GM18867 (cell line): ENCODE results near the gene BACH1.
"Not testable (repeated sequence)": the region's sequence is repeated elsewhere in the genome, so short reads cannot be mapped to it uniquely, and the experiment has no call there.

ENCODE experiments used
- ATAC-seq: cut with Tn5 transposase; IDR thresholded peaks from one replicate; pipeline ENCODE4 v1.9.1; 2021; ENCODE audit warnings: mild to moderate bottlenecking, moderate library complexity; ENCODE audit not compliant: unreplicated experiment

The BACH1 gene

DNA sequence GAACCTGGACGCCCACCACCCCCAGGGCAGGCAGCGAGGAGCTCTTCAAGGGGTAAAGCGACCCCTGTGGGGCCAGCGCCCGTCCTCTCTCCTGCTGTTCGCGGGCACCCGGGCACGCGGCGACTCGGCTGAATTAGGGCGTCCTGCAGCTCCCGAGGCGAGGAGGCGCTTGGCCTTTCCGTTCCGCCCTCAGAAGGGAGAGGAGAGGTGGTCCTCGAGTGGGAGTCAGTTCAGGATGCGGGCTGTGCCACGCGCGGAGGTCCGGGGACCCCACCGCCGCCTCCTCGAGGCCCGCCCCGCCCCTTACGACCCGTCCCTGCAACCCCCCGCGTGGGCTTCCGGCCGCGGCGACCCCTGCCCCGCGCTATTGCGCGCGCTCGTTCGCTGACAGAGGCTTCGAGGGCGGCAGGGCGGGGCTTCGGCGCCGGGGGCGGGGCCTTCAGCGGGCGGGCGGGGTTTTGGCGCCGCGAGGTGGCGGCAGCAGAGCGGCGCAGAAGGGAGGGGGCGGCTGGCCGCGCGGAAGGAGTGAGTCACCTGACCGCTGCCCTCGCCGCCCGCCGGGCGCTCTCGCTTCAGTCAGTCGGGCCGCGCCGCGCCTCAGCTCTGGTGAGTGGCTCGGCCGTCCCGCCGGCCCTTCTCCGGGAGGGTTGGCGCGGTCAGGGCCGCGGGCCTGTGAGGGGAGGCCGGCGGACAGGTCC lies at the start of gene BACH1:
BACH1 (plus strand) TSS at position 575 of the 698 bp plus-strand sequence. CDS start 22,359 bp downstream, outside the sequence.
- peak; percentile 52 for ATAC-seq

DNA sequence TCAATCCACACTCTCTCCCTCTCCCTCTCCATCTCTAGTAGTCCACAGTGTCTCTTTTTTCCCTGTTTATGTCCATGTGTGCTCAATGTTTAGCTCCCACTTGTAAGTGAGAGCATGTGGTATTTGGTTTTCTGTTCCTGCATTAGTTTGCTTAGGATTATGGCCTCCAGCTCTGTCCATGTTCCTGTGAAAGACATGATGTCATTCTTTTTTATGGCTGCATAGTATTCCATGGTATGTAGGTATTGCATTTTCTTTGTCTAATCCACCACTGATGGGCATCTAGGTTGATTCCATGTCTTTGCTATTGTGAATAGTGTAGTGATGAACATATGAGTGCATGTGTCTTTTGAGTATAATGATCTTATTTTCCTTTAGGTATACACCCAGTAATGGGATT lies 49.4 kb upstream of the BACH1 start:
- not testable (repeated sequence) for ATAC-seq

DNA sequence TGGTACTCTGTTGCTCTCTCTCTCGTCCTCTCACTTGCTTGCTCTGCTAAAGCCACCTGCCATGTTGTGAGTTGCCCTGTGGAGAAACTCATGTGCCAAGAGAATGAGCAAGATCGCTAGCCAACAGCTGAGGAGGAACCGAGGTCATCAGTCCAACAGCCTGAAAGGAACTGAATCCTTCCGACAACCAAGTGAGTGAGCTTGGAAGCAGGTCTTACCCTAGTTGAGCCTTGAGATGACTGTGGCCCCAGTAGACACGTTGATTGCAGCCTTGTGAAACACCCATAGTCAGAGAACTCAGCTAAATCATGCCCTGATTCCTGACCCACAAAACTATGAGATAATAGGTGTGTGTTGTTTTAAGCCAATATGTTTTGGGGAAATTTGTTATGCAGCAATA lies 48.1 kb upstream of the BACH1 start:
- no peak for ATAC-seq

DNA sequence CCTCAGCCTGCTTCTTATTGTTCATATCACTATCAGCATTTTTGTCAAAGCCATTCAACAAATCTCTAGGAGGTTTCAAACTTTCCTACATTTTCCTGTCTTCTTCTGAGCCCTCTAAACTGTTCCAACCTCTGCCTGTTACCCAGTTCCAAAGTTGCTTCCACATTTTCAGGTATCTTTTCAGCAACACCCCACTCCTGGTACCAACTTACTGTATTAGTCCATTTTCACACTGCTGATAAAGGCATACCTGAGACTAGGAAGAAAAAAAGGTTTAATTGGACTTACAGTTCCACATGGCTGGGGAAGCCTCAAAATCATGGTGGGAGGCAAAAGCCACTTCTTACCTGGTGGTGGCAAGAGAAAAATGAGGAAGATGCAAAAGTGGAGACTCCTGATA lies 44.9 kb upstream of the BACH1 start:
- ATAC-seq: not testable (repeated sequence)

DNA sequence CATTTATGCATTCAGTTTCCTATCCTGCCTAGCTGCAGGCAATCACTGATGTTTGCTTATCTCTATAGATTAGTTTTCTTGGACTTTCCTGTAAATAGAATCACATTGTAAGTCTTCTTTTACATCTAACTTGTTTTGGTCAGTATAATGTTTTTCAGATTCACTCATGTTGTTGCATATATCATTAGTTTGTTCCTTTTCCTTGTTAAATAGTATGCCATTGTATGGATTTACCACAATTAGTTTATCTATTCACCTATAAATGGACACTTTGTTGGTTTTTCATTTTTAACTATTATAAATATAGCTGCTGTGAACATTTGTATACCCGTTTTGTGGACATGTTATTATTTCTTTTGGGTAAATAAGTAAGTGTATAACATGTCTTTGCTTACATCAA lies 44.2 kb upstream of the BACH1 start:
- ATAC-seq: no peak

DNA sequence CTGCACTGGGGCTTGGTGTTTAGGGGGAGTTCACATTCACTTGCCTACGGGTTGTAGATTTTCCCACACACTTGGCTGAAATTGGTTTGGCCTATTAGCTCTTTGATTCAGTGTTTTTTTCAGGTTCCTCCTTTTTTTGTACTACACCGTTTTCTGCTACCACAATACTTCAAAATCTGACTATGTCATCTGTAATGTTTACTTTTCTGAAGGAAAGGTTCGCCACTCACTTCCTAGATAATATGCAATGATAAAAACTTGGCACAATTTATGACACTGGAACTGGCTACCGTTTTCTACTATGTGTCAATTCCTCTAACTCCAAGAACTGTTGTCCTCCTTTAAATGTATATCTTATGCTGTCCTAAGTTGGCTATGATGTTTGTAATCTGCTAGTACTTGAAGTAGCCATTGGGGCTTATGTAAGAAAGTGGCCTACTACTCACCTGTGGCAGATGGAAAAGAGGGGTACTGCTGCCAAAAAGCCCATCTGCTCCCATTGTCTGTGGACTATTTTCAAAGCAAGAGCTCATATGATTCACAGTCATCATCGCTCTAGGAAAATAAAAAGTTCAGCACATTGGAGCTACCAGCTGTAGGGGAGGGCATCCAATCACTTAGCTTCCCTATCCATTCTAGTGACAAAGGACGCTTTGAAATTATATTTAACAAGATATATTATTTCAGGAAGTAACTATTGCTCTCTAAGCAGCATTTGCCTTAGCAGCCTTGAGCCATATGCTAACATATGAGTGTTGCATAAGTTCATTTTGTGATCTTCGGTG lies 42.4 kb upstream of the BACH1 start:
- ATAC-seq: no peak

DNA sequence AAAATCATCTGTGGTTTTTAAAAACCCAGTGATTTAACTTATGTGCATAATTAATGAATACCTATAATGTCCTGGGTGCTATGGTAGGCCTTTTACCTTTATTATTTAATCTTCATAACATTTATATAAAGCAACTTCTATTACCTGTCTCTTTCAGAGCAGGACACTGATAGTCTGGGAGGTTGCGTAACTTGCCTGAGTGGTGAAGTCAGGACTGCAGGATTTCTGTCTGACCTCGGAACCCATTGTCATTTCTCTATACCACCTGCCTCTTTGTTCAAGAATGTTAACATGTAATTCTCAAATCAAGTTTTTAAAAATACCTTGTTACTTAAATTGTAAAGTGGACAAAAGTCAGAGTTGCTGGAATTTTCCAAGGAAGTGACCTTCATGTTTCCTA lies 41.0 kb upstream of the BACH1 start:
- ATAC-seq: no peak

DNA sequence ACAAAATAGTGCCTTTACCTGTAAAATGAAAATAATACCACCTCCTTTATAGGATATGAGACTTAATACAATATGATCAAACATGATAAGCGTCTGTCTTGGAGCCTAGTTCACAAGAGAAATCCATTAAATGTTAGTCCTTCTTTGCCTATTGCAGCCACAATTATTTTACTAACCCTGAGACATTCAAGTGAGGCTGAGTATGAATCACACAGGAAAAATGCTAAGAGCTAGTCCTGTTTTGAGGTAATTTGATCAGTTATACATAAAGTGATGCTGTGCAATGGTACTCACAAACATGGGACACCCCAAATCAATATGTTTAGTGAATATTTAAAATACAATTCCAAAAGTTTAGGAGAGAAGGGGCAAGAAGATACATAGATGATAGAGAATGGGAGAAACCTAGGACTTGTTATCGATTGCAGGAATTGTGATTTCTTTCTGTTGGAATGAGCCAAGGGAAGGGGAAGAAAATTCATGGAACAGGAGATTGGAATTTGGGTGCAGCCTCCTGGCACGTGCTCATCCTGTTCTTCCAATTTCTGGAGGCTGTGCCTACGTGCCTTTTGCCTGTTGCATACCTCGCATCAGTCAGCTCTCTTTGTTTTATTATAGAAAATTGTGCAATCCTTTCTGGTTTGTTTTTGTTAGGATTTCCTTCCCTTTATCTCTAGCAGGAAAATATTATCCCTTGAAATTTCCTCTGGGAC lies 39.9 kb upstream of the BACH1 start:
- no peak for ATAC-seq

DNA sequence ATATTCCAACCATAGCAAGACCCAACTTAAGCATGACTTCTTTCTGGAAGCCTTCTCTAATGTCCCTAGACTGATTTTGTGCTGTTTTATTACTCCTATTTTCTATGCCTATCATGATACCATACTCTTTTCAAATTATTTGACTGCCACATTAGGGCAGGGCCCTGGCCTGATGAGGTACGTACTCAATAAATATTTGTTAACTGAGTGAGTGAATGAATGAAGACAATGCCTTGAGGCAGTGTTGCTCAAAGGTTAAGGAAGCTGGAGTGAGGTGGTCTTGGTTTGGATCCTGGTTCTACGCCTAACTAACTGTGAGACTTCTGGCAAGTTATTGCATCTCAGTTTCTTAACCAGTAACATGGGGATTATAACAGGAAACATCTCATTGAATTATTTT lies 38.3 kb upstream of the BACH1 start:
- ATAC-seq: no peak

DNA sequence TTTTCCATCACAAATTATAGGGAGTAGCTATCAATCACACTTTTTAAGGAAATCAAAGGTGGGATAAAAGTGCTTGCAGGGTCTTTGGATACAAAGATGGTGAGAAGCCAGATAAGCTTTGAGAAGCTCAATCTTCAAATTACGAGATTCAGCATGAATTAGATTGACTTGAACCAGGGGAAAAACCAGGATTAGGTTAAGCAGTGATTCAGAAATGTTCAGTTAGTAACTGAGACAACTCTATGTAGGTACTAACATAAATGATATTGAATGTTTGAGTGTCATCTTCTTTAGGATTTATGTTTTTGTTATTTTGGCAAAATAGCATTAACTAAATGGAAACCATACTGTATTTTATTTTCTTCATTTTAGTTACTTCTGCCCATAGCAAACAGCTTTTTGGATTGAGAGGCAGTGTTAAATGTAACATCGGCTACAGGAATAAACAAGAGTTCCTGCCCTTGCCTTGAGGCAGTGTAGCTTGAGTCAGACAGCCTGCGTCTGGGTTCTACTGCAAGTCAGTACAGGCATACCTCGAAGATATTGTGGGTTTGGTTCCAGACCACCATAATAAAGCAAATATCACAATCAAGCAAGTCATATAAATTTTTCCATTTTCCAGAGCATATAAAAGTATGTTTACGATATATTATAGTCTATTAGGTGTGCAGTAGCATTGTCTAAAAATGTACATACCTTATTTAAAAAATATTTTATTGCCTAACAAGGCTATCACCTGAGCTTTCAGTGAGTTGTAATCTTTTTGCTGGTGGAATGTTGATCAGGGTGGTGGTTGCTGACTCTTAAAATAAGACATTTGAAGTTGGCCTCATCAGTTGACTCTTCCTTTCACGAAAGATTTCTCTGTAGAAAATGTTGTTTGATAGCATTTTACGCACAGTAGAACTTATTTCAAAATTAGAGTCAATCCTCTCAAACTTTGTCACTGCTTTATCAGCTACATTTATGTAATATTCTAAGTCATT lies 36.9 kb upstream of the BACH1 start:
- ATAC-seq: no peak

DNA sequence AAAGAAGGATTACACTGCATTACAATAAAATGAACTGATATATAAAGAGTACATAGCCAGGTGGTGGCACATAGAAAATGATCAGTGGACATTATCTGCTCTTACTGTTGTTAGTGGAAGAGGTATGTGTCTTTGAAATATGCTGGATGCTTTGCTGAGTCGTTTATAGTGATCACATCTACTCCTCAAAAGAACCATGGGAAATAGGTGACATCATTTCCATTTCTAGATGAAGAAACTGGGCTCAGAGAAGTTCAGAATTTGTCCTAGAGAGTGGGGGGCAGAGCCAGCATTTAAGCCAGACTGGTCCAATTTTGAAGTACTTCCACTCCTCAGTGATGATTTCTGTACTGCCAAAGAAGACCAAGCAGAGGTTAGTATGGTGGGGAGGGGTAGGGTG lies 34.0 kb upstream of the BACH1 start:
- ATAC-seq: no peak

DNA sequence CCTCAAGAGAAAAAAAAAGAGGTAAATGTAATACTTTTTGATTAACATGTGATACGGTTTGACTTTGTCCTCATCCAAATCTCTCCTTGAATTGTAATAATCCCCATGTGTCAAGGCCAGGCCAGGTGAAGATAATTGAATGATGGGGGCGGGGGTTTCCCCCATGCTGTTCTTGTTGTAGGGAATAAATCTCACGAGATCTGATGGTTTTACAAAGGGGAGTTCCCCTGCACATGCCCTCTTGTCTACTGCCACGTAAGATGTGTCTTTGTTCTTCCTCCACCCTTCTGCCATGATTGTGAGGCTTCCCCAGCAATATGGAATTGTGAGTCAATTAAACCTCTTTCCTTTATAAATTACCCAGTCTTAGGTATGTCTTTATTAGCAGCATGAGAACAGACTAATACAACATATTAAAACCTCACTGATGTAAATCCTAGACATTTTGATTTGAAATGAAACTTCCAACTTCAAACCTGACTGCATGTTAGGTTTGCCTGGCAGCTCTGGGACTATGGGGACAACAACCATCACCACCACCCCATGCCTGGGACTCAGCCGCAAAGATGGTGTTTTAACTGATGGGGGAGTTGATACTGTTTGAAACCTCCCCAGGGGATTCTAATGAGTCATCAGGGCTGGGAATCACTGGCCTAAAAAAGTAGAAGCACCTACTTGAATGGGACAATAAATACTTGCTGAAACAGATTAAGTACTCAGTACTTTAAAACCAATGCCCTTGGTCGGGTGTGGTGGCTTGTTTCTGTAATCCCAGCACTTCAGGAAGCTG lies 32.8 kb upstream of the BACH1 start:
- ATAC-seq: no peak

DNA sequence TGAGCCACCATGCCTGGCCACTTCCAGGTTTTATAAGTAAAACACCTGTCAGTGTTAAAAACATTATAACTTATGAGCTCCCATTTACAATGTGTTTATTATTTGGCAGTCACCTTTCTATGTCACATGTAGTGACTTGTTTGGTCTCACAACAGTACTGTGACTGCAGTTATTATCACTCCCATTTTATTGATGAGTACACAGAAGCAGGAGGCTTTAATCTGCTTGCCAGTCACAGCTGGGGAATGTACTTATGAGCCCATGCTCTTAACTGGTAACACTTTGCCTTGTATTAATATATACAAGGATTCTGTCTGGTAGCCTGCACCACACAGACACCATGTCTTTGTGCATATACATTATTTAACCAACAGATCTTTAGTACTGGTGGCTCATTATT lies 31.1 kb upstream of the BACH1 start:
- no peak for ATAC-seq

DNA sequence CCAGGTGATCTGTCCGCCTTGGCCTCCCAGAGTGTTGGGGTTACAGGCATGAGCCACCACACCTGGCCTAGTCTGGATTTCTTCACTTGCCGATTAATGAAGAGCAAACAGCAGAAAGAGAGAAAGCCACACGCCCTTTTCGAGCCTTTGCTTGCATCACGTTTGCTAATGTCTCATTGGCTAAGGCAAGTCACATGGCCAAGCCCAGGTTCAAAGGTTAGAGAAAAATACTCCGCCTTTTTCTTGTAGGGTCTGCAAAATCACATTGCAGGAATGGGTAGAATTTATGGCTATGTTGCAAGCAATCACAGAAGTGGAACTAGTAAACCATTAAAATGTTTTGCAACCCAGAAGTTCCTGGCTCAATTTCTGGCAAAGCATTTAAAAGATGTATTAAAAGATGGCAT lies 26.8 kb upstream of the BACH1 start:
- ATAC-seq: no peak

DNA sequence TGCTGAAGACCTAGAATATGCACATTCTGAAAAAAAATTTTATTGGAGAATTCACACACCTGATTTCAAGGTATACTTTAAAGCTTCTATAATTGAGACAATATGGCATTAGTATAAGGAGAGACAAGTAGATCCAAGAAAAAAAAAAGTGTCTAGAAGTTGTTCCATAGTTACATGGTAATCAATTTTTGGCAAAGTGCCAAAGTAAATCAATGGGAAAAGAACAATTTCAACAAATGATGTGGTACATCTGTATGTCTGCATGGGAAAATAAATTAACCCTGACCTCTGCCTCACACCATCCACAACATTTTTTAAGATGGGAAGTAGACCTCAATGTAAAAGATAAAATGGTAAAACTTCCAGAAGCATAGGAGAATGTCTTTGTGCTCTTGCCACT lies 21.3 kb upstream of the BACH1 start:
- ATAC-seq: no peak

DNA sequence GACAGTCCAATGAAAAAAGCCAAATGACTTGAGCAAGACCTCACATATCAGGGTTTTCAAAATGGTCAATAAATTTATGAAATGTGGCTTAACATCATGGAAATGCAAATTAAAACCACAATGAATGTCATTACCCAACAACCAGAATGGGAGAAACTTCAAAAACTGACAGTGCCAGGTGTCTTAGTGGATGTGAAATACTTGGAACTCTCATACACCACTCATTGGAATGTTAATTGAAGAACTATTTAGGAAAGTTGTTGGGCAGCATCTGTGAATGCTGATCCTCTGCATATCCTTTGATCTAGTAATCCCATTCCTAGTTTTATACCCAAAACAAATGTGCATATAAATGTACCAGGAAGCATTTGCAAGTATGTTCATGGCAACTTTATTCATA lies 19.2 kb upstream of the BACH1 start:
- ATAC-seq: no peak

DNA sequence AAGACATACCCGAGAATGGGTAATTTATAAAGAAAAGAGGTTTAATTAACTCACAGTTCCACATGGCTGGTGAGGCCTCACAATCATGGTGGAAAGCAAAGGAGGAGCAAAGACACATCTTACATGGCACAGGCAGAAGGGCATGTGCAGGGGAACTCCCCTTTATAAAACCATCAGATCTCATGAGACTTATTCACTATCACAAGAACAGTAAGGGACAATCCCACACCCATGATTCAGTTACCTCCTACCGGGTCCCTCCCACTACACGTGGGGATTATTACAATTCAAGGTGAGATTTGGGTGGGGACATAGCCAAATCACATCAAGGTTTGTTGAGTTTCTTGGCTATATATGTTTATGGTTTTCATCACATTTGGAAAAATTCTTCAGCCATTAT lies 16.9 kb upstream of the BACH1 start:
- ATAC-seq: not testable (repeated sequence)

DNA sequence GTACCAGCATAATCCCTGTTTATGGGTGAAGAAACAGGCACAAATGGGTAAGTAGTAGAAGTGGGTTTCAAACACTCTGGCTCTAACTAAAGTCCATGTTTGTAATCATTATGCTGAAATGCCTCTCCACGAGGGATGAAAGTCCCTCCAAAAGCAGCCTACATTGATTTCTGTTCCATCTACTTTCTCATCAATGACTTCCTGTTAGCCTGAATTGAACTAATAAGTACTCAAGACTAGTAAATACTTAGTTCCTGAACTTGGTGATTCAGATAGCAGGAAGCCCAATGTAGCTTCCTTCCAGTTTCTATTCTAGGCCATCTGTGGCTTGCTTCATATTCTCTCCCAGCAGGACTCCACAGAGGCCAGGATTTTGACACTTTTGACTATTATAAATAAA lies 11.3 kb upstream of the BACH1 start:
- no peak for ATAC-seq

DNA sequence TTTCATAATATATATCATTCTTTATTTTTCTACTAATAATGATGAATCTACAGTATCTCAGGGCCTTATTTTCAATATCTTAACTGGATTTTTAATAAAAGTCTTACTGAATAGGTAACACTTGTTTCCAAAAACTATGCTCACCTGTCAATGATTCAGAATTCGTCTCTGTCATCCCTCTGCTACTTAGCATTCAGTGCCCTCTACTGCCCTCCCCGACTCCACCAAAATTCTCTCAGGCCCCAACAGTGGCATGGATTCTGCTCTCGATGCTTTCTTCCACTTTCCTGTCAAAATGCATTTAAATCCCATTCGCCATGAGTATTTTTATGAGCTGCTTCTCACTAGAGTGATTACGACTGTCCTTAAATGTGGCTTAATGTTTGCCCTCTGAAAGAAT lies 10.5 kb upstream of the BACH1 start:
- ATAC-seq: no peak

DNA sequence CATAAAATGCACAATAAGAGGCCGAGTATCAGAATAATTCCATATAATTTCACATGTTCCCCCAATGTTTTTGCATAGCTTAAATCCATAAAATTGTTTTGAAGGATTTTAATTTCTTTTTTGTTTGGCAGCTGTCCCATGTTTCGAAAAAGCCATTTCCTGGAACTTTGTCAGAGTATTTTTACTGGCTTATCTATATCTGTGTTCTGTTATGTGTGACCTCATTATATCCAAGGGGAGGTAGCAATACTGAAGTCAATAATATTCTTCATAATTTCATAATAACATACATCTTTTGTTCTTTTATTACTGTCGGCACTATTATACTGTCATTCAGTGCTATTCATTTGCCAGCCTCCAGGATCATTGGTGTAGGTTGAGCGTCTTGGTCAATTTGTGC lies 9.4 kb upstream of the BACH1 start:
- no peak for ATAC-seq
